Common myeloid progenitor, CD34-positive (primary cell): ENCODE data around the gene KIR3DL2.
A peak's percentile ranks its signal among the peaks of the same experiment; 100 is the strongest.
"Not testable (repeated sequence)": the region's sequence is repeated elsewhere in the genome, so short reads cannot be mapped to it uniquely, and the experiment has no call there.

Experiments
- CTCF ChIA-PET: fragments of 350-600 bp; sonication (Branson Sonifier 250); formaldehyde crosslinking; loops from one replicate; lab custom pipeline; 2021; ENCODE audit warnings: antibody characterized with exemption; lab: Charles Lee
- POLR2A ChIA-PET: fragments of 350-600 bp; sonication (Branson Sonifier 250); formaldehyde crosslinking; loops from one replicate; lab custom pipeline; 2021; ENCODE audit warnings: antibody characterized with exemption; lab: Charles Lee
- DNase-seq, 3 donors: peaks; one replicate each; pipeline versions ENCODE4 v3.0.0 to v3.0.0-alpha.2; 2013
- H3K27ac ChIP-seq, 2 experiments: 1 replicate in 1 of 2; 2 replicates in 1 of 2; pipeline ENCODE4 v1.7.0; 2013; ENCODE audit warnings: inconsistent platforms in 2 of 2, low read length in 2 of 2, mild to moderate bottlenecking in 2 of 2, low read depth in 1 of 2, moderate library complexity in 1 of 2; ENCODE audit not compliant: severe bottlenecking in 2 of 2, insufficient read depth in 1 of 2, poor library complexity in 1 of 2
- H3K27me3 ChIP-seq, 5 experiments: replicated peaks in 2 of 5; 1 replicate in 3 of 5; 2 replicates in 2 of 5; pipeline versions ENCODE4 v1.6.1 to v1.7.0; 2013; ENCODE audit warnings: low read length in 4 of 5, mild to moderate bottlenecking in 2 of 5, moderate library complexity in 2 of 5, inconsistent platforms in 1 of 5; ENCODE audit not compliant: insufficient read depth in 5 of 5, control insufficient read depth in 4 of 5
- H3K36me3 ChIP-seq, 4 experiments: 1 replicate in 2 of 4; 2 replicates in 2 of 4; pipeline versions ENCODE4 v1.6.1 to v1.7.0; 2013; ENCODE audit warnings: low read length in 3 of 4, control low read depth in 1 of 4, mild to moderate bottlenecking in 1 of 4; ENCODE audit not compliant: control insufficient read depth in 4 of 4, insufficient read depth in 4 of 4
- H3K4me1 ChIP-seq, 4 experiments: 1 replicate in 3 of 4; 2 replicates in 1 of 4; pipeline versions ENCODE4 v1.6.1 to v1.7.1; 2013; ENCODE audit warnings: low read length in 3 of 4, mild to moderate bottlenecking in 3 of 4, control low read depth in 1 of 4, inconsistent platforms in 1 of 4, moderate library complexity in 1 of 4; ENCODE audit not compliant: control insufficient read depth in 4 of 4, insufficient read depth in 4 of 4; ENCODE audit errors: control extremely low read depth in 1 of 4
- H3K4me3 ChIP-seq, 7 experiments: 1 replicate in 4 of 7; 2 replicates in 3 of 7; pipeline versions ENCODE4 v1.5.1 to v1.7.0; 2013; ENCODE audit warnings: mild to moderate bottlenecking in 7 of 7, low read length in 6 of 7, moderate library complexity in 6 of 7, inconsistent platforms in 2 of 7, low read depth in 2 of 7, control low read depth in 1 of 7; ENCODE audit not compliant: insufficient read depth in 4 of 7, control insufficient read depth in 1 of 7; ENCODE audit errors: extremely low read depth in 1 of 7
- H3K9me3 ChIP-seq, 5 experiments: 1 replicate in 4 of 5; 2 replicates in 1 of 5; pipeline versions ENCODE4 v1.6.1 to v1.7.1; 2013; ENCODE audit warnings: low read length in 4 of 5, mild to moderate bottlenecking in 2 of 5, inconsistent platforms in 1 of 5, low read depth in 1 of 5, moderate library complexity in 1 of 5; ENCODE audit not compliant: control insufficient read depth in 4 of 5, insufficient read depth in 2 of 5; ENCODE audit errors: control extremely low read depth in 1 of 5
- WGBS: methylation state at CpG from one replicate; pipeline ENCODE4 v1.1.5; 2013; ENCODE audit not compliant: insufficient coverage; 5-methylcytosine and 5-hydroxymethylcytosine counted together

Gene KIR3DL2

DNA sequence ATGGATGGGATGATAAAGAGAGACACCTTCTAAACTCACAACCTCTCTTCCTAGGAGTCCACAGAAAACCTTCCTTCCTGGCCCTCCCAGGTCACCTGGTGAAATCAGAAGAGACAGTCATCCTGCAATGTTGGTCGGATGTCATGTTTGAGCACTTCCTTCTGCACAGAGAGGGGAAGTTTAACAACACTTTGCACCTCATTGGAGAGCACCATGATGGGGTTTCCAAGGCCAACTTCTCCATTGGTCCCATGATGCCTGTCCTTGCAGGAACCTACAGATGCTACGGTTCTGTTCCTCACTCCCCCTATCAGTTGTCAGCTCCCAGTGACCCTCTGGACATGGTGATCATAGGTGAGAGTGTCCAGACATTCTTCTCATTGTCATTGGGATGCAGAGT is 12.7 kb upstream of the KIR3DL2 start:
- H3K27me3 ChIP-seq, H3K4me3 ChIP-seq, H3K4me1 ChIP-seq, H3K36me3 ChIP-seq, POLR2A ChIA-PET, CTCF ChIA-PET, H3K9me3 ChIP-seq, H3K27ac ChIP-seq, DNase-seq: not testable (repeated sequence)
- WGBS: no CpG with 5 or more reads among the region's 2 CpGs

GRCh38 chr19:54843171-54843570 is 7.1 kb upstream of the KIR3DL2 start:
- H3K4me3 ChIP-seq, DNase-seq, H3K27me3 ChIP-seq, H3K36me3 ChIP-seq, H3K9me3 ChIP-seq, POLR2A ChIA-PET, H3K4me1 ChIP-seq, H3K27ac ChIP-seq, CTCF ChIA-PET: not testable (repeated sequence)
- whole genome bisulfite sequencing: 79% methylated on average over 3 of the region's 8 CpGs

GRCh38 chr19:54850930-54851329 is 687 bp downstream of the KIR3DL2 start:
- DNase-seq: no peak
- no peak overlapping the region for H3K4me3 ChIP-seq
- no peaks in the 10 kb centered on the region for H3K9me3 ChIP-seq
- peaks cover 0 to 11% (median 0%) of the 10 kb centered on the region in 5 experiments for H3K27me3 ChIP-seq
- H3K36me3 ChIP-seq: no peaks in the 10 kb centered on the region
- no peak overlapping the region for H3K27ac ChIP-seq
- ChIA-PET POLR2A (no interaction called here), CTCF (no interaction called here)
- WGBS: 80% methylated on average over 1 of the region's 2 CpGs
- H3K4me1 ChIP-seq: peaks cover 0 to 10% (median 0%) of the 10 kb centered on the region in 4 experiments

- peaks cover 0 to 10% (median 0%) of the 10 kb centered on the region in 4 experiments for H3K4me1 ChIP-seq
- H3K27me3 ChIP-seq: peaks cover 0 to 11% (median 0%) of the 10 kb centered on the region in 5 experiments
- POLR2A ChIA-PET: no interaction called here
- no peak overlapping the region for H3K4me3 ChIP-seq
- no peaks in the 10 kb centered on the region for H3K36me3 ChIP-seq
- CTCF ChIA-PET: no interaction called here
- H3K27ac ChIP-seq: no peak overlapping the region
- H3K9me3 ChIP-seq: no peaks in the 10 kb centered on the region
- 85% methylated on average over 5 of the region's 7 CpGs for WGBS
- DNase-seq: peak in 2 of 3 donors; percentile 5 to 35
Observed at GRCh38 chr19:54851353-54851752, 1.1 kb downstream of the KIR3DL2 start.

- H3K4me1 ChIP-seq, CTCF ChIA-PET, H3K9me3 ChIP-seq, H3K36me3 ChIP-seq, DNase-seq, H3K4me3 ChIP-seq, POLR2A ChIA-PET, H3K27ac ChIP-seq: not testable (repeated sequence)
- peaks cover 0 to 17% (median 0%) of the 10 kb centered on the region in 5 experiments for H3K27me3 ChIP-seq
- no CpG with 5 or more reads among the region's 1 CpG for WGBS
Observed at GRCh38 chr19:54855241-54855640, 5.0 kb downstream of the KIR3DL2 start.

- H3K4me1 ChIP-seq, H3K9me3 ChIP-seq, H3K36me3 ChIP-seq, POLR2A ChIA-PET, CTCF ChIA-PET, H3K27ac ChIP-seq, DNase-seq, H3K4me3 ChIP-seq: not testable (repeated sequence)
- no CpG with 5 or more reads among the region's 3 CpGs for WGBS
- peaks cover 0 to 24% (median 0%) of the 10 kb centered on the region in 5 experiments for H3K27me3 ChIP-seq
Observed at GRCh38 chr19:54858476-54858875, 8.2 kb downstream of the KIR3DL2 start.

DNA sequence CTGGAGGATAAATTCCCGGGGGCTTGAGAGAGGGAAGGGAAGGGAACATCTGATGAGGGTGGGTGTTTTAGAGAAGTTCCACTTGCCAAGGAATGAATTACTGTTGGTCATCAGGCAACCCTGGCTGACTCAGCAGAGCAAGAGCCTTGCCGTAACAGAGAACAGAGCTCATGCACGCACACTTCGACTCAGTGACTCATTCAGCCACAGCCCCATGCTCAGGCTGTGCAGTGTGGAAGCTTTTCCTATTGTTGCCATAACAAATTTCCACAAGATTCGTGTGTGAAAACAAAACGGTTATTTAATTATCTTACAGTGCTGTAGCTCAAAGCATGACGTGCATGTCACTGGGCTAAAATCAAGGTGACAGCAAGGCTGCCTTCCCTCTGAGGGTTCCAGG is 9.2 kb downstream of the KIR3DL2 start:
- WGBS: 80% methylated on average over 4 of the region's 7 CpGs
- H3K36me3 ChIP-seq, CTCF ChIA-PET, POLR2A ChIA-PET, H3K9me3 ChIP-seq, H3K4me3 ChIP-seq, H3K27ac ChIP-seq, H3K4me1 ChIP-seq: not testable (repeated sequence)
- peak in 2 of 3 donors; percentile 55 to 75 for DNase-seq
- peaks cover 0 to 21% (median 0%) of the 10 kb centered on the region in 5 experiments for H3K27me3 ChIP-seq
